Measurements from ENCODE around the gene LCP1.

LCP1 gene

DNA sequence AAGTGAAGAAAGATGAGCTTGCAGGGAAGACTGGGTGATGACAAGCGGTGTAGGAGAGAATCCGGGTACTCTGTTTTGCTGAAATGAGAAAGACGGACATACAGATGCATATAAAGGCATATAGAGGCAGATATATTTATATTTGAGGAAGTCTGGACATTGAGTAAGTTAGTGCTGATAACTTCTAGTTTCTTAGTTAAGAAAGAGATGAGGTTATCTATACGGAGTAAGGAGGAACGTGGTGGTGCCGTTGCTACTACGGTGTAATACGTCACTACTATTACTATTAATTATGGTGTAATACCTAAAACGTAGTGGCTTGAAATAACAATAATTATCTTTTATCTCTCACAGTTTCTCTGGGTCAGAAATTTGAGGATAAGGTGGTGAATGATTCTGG is 67.4 kb downstream of the LCP1 start:
- ChIA-PET CTCF (interaction anchor here (9.4 kb wide), 1 partner anchor 11 kb away, joined by 64 read pairs; no protein-coding TSS in a partner anchor), POLR2A (no interaction called here)
- TF ChIP-seq, protein P1, sequence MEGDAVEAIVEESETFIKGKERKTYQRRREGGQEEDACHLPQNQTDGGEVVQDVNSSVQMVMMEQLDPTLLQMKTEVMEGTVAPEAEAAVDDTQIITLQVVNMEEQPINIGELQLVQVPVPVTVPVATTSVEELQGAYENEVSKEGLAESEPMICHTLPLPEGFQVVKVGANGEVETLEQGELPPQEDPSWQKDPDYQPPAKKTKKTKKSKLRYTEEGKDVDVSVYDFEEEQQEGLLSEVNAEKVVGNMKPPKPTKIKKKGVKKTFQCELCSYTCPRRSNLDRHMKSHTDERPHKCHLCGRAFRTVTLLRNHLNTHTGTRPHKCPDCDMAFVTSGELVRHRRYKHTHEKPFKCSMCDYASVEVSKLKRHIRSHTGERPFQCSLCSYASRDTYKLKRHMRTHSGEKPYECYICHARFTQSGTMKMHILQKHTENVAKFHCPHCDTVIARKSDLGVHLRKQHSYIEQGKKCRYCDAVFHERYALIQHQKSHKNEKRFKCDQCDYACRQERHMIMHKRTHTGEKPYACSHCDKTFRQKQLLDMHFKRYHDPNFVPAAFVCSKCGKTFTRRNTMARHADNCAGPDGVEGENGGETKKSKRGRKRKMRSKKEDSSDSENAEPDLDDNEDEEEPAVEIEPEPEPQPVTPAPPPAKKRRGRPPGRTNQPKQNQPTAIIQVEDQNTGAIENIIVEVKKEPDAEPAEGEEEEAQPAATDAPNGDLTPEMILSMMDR (IDR thresholded peaks at IDR 0.05; ENCODE audit: control extremely low read depth, extremely low read depth, low read depth, missing control alignments), result no peak
- no peak for DNase-seq (ENCODE audit: extremely low spot score)

DNA sequence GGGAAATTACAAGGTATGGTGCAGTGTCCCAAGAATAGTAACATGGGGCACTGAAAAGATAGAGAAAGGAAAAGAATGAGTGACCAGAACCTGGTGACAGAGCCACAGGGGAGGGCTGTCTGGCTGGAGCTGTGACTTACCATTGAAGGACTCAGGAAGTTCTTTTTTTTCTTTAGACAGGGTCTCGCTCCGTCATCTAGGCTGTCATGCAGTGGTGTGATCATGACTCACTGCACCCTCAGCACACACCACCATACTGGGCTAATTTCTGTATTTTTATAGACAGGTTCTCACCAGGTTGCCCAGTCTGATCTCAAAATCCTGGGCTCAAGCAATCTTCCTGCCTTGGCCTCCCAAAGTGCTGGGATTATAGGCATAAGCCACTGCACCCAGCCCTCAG is 68.4 kb downstream of the LCP1 start:
- no peak for DNase-seq (ENCODE audit: extremely low spot score)
- CTCF ChIA-PET, result interaction anchor here (9.4 kb wide), 1 partner anchor 12 kb away, joined by 64 read pairs; no protein-coding TSS in a partner anchor
- TF ChIP-seq, protein P1 (IDR thresholded peaks at IDR 0.05; ENCODE audit: control extremely low read depth, extremely low read depth, low read depth, missing control alignments), result no peak
- POLR2A ChIA-PET, result no interaction called here

DNA sequence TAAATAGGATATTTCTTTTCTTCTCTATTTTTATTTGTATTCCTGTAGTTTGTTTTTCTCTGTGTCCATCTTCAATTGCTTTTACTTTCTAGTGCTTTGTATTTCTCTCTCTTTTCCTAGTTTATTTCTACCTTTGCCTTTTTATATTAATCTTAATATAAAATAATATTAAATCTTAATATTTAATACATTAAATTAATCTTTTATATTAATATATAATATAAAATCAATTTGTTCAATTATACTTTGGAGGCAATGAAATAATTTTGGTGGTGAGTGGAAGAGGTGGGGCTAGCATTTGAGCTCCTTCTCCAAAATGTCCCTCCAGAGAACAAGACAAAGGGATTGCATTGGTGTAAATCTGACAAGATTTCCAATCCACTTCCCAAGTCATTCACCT is 70.8 kb downstream of the LCP1 start:
- DNase-seq (ENCODE audit: extremely low spot score), result no peak
- ChIA-PET POLR2A (no interaction called here), CTCF (interaction anchor here (9.4 kb wide), 1 partner anchor 15 kb away, joined by 64 read pairs; no protein-coding TSS in a partner anchor)
- TF ChIP-seq, protein P1 (IDR thresholded peaks at IDR 0.05; ENCODE audit: control extremely low read depth, extremely low read depth, low read depth, missing control alignments), result no peak

DNA sequence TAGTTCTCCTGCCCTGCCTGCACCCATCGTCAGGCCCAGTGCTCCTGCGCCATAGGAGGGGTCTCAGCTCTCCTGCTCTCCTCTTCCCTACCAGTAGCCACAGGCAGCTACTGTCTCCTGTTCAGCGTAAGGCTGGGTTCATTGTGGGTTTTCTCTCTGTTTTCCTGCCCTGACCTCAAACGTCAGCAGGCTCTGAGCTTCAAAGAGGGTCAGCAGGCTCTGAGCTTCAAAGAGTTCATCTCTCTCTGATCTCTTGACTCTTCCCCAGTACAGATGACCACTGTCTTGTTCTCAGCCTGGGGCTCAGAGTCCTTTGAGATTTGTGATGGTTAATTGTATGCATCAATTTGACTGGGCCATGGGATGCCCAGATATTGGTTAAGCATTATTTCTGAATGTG is 72.5 kb downstream of the LCP1 start:
- TF ChIP-seq, protein P1 (IDR thresholded peaks at IDR 0.05; ENCODE audit: control extremely low read depth, extremely low read depth, low read depth, missing control alignments), result no peak
- POLR2A ChIA-PET, result no interaction called here
- DNase-seq (ENCODE audit: extremely low spot score), result no peak
- CTCF ChIA-PET, result interaction anchor here (1.0 to 9.4 kb wide), 6 partner anchors 9 to 51 kb away, joined by 3 to 64 read pairs (median 6); no protein-coding TSS in a partner anchor

DNA sequence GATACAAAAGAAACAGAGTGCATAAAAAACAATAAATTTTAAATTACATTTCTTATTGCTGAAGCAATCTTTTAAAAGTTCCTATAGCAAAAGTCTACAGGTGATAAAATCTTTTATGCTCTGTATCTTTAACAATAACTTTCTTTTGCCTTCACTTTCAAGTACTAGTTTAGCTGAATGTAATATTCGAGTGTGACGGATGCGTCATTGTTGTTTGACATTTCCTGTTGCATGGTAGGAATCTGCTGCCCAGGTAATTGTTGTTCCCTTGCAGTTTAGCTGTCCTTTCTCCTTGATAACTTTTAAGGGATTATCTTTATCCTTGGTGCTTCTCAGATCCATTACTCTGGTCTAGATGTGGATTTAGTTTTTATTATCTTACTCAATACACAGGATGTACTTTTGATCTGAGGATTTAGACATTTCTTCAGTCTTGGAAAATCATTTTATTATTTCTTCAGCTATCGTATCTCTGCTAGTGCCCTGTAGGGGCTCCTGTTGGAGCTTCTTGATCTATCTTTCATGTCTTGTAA is 75.1 kb downstream of the LCP1 start:
- ChIA-PET POLR2A (interaction anchor here (0.5 kb wide), 1 partner anchor 21 kb away, joined by 4 read pairs; no protein-coding TSS in a partner anchor), CTCF (interaction anchor here (1.1 to 9.4 kb wide), 4 partner anchors 13 to 35 kb away, joined by 3 to 64 read pairs (median 11); no protein-coding TSS in a partner anchor)
- TF ChIP-seq, protein P1 (IDR thresholded peaks at IDR 0.05; ENCODE audit: control extremely low read depth, extremely low read depth, low read depth, missing control alignments), result no peak
- DNase-seq (ENCODE audit: extremely low spot score), result no peak

DNA sequence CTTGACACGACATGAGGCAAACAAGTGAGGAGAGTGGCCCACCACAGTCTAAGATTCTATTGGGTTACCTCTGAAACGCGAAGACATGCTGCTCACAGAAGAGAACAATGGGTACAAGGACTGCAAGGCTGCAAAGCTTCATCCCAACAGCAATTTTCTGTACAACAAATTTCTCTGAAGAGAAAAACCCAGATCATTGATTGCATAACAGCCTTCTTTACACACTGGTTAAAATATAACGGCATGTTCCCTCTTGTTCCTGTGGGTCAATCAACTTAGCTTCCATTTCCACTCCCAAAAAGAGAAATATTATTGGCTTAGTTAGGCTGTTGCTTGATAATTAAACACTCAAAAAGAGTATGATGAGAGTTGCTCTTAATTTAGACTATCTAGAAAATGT is 77.1 kb downstream of the LCP1 start, which contains the start of gene CPB2:
Gene CPB2, minus strand, starts transcription at position 166 of the 400 bp plus-strand sequence. Its CDS starts 24 bp downstream, at position 142.
- CTCF ChIA-PET, result interaction anchor here (1.5 kb wide), 1 partner anchor 22 kb away, joined by 5 read pairs; no protein-coding TSS in a partner anchor
- POLR2A ChIA-PET, result no interaction called here
- DNase-seq (ENCODE audit: extremely low spot score), result no peak
- TF ChIP-seq, protein P1 (IDR thresholded peaks at IDR 0.05; ENCODE audit: control extremely low read depth, extremely low read depth, low read depth, missing control alignments), result no peak
